Bronchial epithelial cell (primary cell): ENCODE data around the gene SEMA3B. TPM values are rescaled to one million over a fixed set of nuclear protein-coding genes. Genes with fewer than 3 reads are reported as not detected.

Source experiments
- DNase-seq: peaks from one replicate; pipeline ENCODE4 v3.0.0-alpha.2; 2010; ENCODE audit warnings: low read depth
- FAIRE-seq: peaks from 2 replicates; lab custom pipeline; 2011; peaks lifted over from hg19 to GRCh38; lab: Jason Lieb, UNC
- H3K27me3 ChIP-seq: 2 replicates; pipeline ENCODE4 v1.5.1; 2011; ENCODE audit warnings: low read length; ENCODE audit not compliant: control insufficient read depth, insufficient read depth
- H3K36me3 ChIP-seq: 2 replicates; pipeline ENCODE4 v1.5.1; 2011; ENCODE audit warnings: low read length; ENCODE audit not compliant: control insufficient read depth, insufficient read depth
- H3K4me3 ChIP-seq: 2 replicates; pipeline ENCODE4 v1.5.1; 2011; ENCODE audit warnings: mild to moderate bottlenecking, low read depth, low read length, control low read depth
- CTCF ChIP-seq: IDR thresholded peaks from 2 replicates; pipeline ENCODE4 v1.5.1; 2011; ENCODE audit warnings: mild to moderate bottlenecking, moderate library complexity, low read length, control low read depth, inconsistent platforms; ENCODE audit not compliant: insufficient read depth, severe bottlenecking
- total RNA-seq: library from RNA; depleted of rRNA; stranded (reverse); fragments of >200 nt; gene quantifications from 2 replicates; pipeline ENCODE4 v1.2.1, GENCODE V29; 2014

Gene SEMA3B
- total RNA-seq, 1 donor from 2014 or later, result 7.1 TPM

GRCh38 chr3:50288387-50289007 is 19.6 kb downstream of the SEMA3B start:
- FAIRE-seq, result no peak
- Histone ChIP-seq H3K27me3 (no peaks in the 10 kb centered on the region), H3K4me3 (no peak overlapping the region), H3K36me3 (peaks cover 34% of the 10 kb centered on the region)
- no peak for DNase-seq
- TF ChIP-seq CTCF, result no peak

GRCh38 chr3:50289130-50289529 is 20.2 kb downstream of the SEMA3B start:
- DNase-seq (no peak), FAIRE-seq (no peak)
- Histone ChIP-seq H3K36me3 (peaks cover 34% of the 10 kb centered on the region), H3K27me3 (no peaks in the 10 kb centered on the region), H3K4me3 (no peak overlapping the region)
- no peak for TF ChIP-seq CTCF

- DNase-seq (no peak), FAIRE-seq (no peak)
- no peak for TF ChIP-seq CTCF
Observed at GRCh38 chr3:50290161-50290641, 21.3 kb downstream of the SEMA3B start.

GRCh38 chr3:50292159-50293078 is 23.5 kb downstream of the SEMA3B start, which contains the start of gene IFRD2:
IFRD2 (minus strand) TSS chr3:50292429; CDS start chr3:50292274, 155 bp downstream.
- H3K36me3 ChIP-seq, result peaks cover 31% of the 10 kb centered on the region
- H3K4me3 ChIP-seq, result peak within 1 kb of the TSS; percentile 93
- FAIRE-seq (peak; percentile 23), DNase-seq (peak; percentile 93)
- no peak for TF ChIP-seq CTCF
- no peaks in the 10 kb centered on the region for H3K27me3 ChIP-seq

More at GRCh38 chr3:50290161-50290641, 21.3 kb downstream of the SEMA3B start:
- H3K36me3 ChIP-seq, result peaks cover 34% of the 10 kb centered on the region
- no peak overlapping the region for H3K4me3 ChIP-seq
- H3K27me3 ChIP-seq, result no peaks in the 10 kb centered on the region

GRCh38 chr3:50293079-50293801 is 24.3 kb downstream of the SEMA3B start:
- no peaks in the 10 kb centered on the region for H3K27me3 ChIP-seq
- no peak for TF ChIP-seq CTCF
- no peak for DNase-seq
- peak; percentile 18 for FAIRE-seq
- peaks cover 25% of the 10 kb centered on the region for H3K36me3 ChIP-seq
- no peak overlapping the region for H3K4me3 ChIP-seq
